Activated CD4-positive, alpha-beta T cell treated with anti-CD3 and anti-CD28 coated beads, Interleukin-2, amount 50 U/mL, for 16 hours (primary cell): Measurements from ENCODE around the gene TNFSF15.
"Not testable (repeated sequence)": the region's sequence is repeated elsewhere in the genome, so short reads cannot be mapped to it uniquely, and the experiment has no call there.

Source experiments
- DNase-seq: peaks from one replicate; pipeline ENCODE4 v3.0.0-alpha.2; 2020

The TNFSF15 gene

GRCh38 chr9:114745879-114746550 is 59.8 kb downstream of the TNFSF15 start:
- no peak for DNase-seq

- DNase-seq = no peak
Observed at GRCh38 chr9:114745108-114745848, 60.6 kb downstream of the TNFSF15 start.

DNA sequence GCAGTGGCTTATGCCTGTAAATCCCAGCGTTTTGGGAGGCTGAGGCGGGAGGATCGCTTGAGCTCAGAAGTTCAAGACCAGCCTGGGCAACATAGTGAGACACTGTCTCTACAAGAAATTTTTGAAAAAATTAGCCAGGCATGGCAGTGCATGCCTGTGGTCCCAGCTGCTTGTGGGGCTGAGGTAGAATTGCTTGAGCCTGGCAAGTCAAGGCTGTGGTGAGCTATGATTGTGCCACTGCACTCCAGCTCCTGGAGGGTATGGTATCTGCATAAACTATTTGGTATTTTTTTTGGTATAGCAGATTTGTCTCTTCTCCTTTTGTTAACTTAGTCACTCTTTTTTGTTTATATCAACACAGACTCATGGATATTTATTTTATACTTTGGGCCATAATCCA is 62.4 kb downstream of the TNFSF15 start:
- no peak for DNase-seq

- no peak for DNase-seq
Observed at GRCh38 chr9:114742947-114743346, 62.9 kb downstream of the TNFSF15 start.

DNA sequence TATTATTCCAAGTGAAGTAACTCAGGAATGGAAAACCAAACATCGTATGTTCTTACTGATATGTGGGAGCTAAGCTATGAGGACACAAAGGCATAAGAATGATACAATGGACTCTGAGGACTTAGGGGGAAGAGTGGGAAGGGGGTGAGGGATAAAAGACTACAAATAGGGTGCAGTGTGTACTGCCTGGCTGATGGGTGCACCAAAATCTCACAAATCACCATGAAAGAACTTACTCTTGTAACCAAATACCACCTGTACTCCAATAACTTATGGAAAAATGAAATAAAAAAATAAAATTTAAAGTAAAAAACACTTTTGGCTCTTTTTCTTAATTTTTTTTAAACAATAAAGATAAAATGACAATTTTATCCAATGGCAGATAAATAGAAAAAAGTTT is 64.3 kb downstream of the TNFSF15 start:
- not testable (repeated sequence) for DNase-seq

GRCh38 chr9:114738581-114739316 is 67.1 kb downstream of the TNFSF15 start:
- peak; percentile 84 for DNase-seq

- no peak for DNase-seq
Observed at GRCh38 chr9:114737847-114738246, 68.0 kb downstream of the TNFSF15 start.

GRCh38 chr9:114737118-114737517 is 68.7 kb downstream of the TNFSF15 start:
- DNase-seq = peak; percentile 28

GRCh38 chr9:114735704-114736103 is 70.1 kb downstream of the TNFSF15 start:
- DNase-seq = no peak

DNA sequence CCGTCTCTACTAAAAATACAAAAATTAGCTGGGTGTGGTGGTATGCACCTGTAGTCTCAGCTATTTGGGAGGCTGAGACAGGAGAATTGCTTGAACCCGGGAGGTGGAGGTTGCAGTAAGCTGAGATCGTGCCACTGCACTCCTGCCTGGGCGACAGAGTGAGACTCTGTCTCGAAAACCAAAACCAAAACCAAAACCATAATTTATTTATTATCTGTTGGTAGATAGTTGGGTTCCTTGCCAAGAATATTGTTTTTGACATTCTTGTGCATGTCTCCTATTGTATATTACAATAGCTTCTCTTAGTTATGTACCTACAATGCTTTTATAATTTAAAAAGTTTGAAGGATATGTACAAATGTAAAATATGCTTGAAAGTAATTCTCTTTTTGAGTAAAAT is 70.7 kb downstream of the TNFSF15 start:
- not testable (repeated sequence) for DNase-seq
